Endothelial cell of umbilical vein (primary cell): ENCODE results near the gene CYBA. TPM values are rescaled to one million over a fixed set of nuclear protein-coding genes. Genes with fewer than 3 reads are reported as not detected.

Experiments used
- BruUV-seq: library from RNA; stranded (reverse); fragments of 400-500 nt; replicated peaks from 2 replicates; lab custom pipeline; 2021; lab: Mats Ljungman, UMichigan
- CTCF ChIA-PET: fragments of 300-600, 350-600 bp; sonication (Branson Sonifier 250); formaldehyde crosslinking; loops from one replicate; lab custom pipeline; 2021; ENCODE audit warnings: antibody characterized with exemption, inconsistent platforms; lab: Charles Lee
- POLR2A ChIA-PET: fragments of 300-600, 350-600 bp; sonication (Branson Sonifier 250); formaldehyde crosslinking; loops from one replicate; lab custom pipeline; 2021; ENCODE audit warnings: antibody characterized with exemption, inconsistent platforms; lab: Charles Lee
- DNase-seq: peaks from one replicate; pipeline ENCODE4 v3.0.0-alpha.2; 2011; ENCODE audit warnings: low read depth, low spot score
- FAIRE-seq: peaks from 2 replicates; lab custom pipeline; 2011; peaks lifted over from hg19 to GRCh38; lab: Jason Lieb, UNC
- H2AFZ ChIP-seq: 2 replicates; pipeline ENCODE4 v1.6.0; 2012; ENCODE audit warnings: low read depth, low read length, control low read depth, inconsistent platforms
- H3K27ac ChIP-seq: 2 replicates; pipeline ENCODE4 v1.5.1; 2011; ENCODE audit warnings: low read depth, mild to moderate bottlenecking, control low read depth, low read length, moderate library complexity; ENCODE audit not compliant: insufficient read depth
- H3K27me3 ChIP-seq, 2 experiments: 2 replicates each; pipeline versions ENCODE4 v1.6.0 to v1.6.1; 2011; ENCODE audit warnings: low read length in 2 of 2, mixed read lengths in 1 of 2; ENCODE audit not compliant: control insufficient read depth in 2 of 2, insufficient read depth in 2 of 2
- H3K36me3 ChIP-seq, 2 experiments: 2 replicates in 1 of 2; 3 replicates in 1 of 2; pipeline ENCODE4 v1.5.1; 2011; ENCODE audit warnings: low read length in 2 of 2, mild to moderate bottlenecking in 1 of 2, moderate library complexity in 1 of 2; ENCODE audit not compliant: control insufficient read depth in 2 of 2, insufficient read depth in 2 of 2; ENCODE audit errors: extremely low read depth in 1 of 2
- H3K4me1 ChIP-seq: 3 replicates; pipeline ENCODE4 v1.5.1; 2011; ENCODE audit warnings: mild to moderate bottlenecking, low read length; ENCODE audit not compliant: control insufficient read depth, insufficient read depth; ENCODE audit errors: extremely low read depth
- H3K4me2 ChIP-seq: 2 replicates; pipeline ENCODE4 v1.6.1; 2011; ENCODE audit warnings: low read length, control low read depth, mixed read lengths; ENCODE audit not compliant: insufficient read depth
- H3K4me3 ChIP-seq, 3 experiments: fragments of 200-600 bp in 1 of 3; sonication (generic), shearing (Covaris generic) in 1 of 3; replicated peaks in 1 of 3; 2 replicates each; pipeline ENCODE4 v1.5.1; 2011 to 2016; ENCODE audit warnings: control low read depth in 3 of 3, low read length in 3 of 3, mild to moderate bottlenecking in 2 of 3, inconsistent platforms in 1 of 3, low read depth in 1 of 3, moderate library complexity in 1 of 3; ENCODE audit not compliant: insufficient read depth in 1 of 3
- H3K79me2 ChIP-seq: 2 replicates; pipeline ENCODE4 v1.6.0; 2012; ENCODE audit warnings: low read length, inconsistent platforms; ENCODE audit not compliant: control insufficient read depth, insufficient read depth
- H3K9ac ChIP-seq: replicated peaks from 2 replicates; pipeline ENCODE3; 2011; ENCODE audit warnings: low read length, control low read depth; ENCODE audit not compliant: insufficient read depth; ENCODE audit errors: extremely low read depth
- H3K9me1 ChIP-seq: replicated peaks from 3 replicates; pipeline ENCODE4 v1.6.0; 2011; ENCODE audit warnings: mild to moderate bottlenecking, low read length; ENCODE audit not compliant: control insufficient read depth, insufficient read depth; ENCODE audit errors: extremely low read depth
- H3K9me3 ChIP-seq: replicated peaks from 2 replicates; pipeline ENCODE4 v1.5.1; 2012; ENCODE audit warnings: low read length, inconsistent platforms; ENCODE audit not compliant: control insufficient read depth, insufficient read depth
- H4K20me1 ChIP-seq: replicated peaks from 2 replicates; pipeline ENCODE3; 2011; ENCODE audit warnings: mild to moderate bottlenecking, low read length; ENCODE audit not compliant: control insufficient read depth, insufficient read depth; ENCODE audit errors: extremely low read depth
- CTCF ChIP-seq, 2 donors: IDR thresholded peaks; 1 replicate in 1 of 2; 2 replicates in 1 of 2; pipeline ENCODE4 v1.5.1; 2011; ENCODE audit warnings: low read length in 2 of 2, mild to moderate bottlenecking in 2 of 2, moderate library complexity in 2 of 2, control low read depth in 1 of 2, inconsistent platforms in 1 of 2, low read depth in 1 of 2; ENCODE audit not compliant: insufficient read depth in 1 of 2; ENCODE audit errors: extremely low read depth in 1 of 2
- GATA2 ChIP-seq: IDR thresholded peaks from 2 replicates; pipeline ENCODE4 v1.7.0; 2011; ENCODE audit warnings: low read depth, mild to moderate bottlenecking, moderate library complexity, mixed read lengths, low read length; ENCODE audit not compliant: insufficient read length, insufficient read depth
- MAX ChIP-seq: IDR thresholded peaks from 2 replicates; pipeline ENCODE4 v1.6.1; 2011; ENCODE audit not compliant: insufficient read depth, insufficient read length
- MYC ChIP-seq: IDR thresholded peaks from one replicate; pipeline ENCODE4 v1.6.1; 2011; ENCODE audit warnings: mild to moderate bottlenecking, low read depth, low read length
- dilution Hi-C: fragments of 300-500 bp; cut with MboI; formaldehyde crosslinking; loops from one replicate; pipeline ENCODE4 v1.15.0; 2019; ENCODE audit warnings: low sequenced_read_pairs; ENCODE audit not compliant: extremely low pct_ligation_motif_present
- intact Hi-C: fragments of 100-400 bp; cut with micrococcal nuclease; formaldehyde crosslinking; loops from one replicate; pipeline ENCODE4 v1.10.0; 2022
- polyA plus RNA-seq, 4 experiments: library from polyadenylated mRNA; depleted of rRNA in 3 of 4; stranded (reverse) in 3 of 4; unstranded in 1 of 4; fragments of >200 nt; gene quantifications; 2 replicates each; pipeline versions ENCODE4 v1.2.1 to v1.2.3, GENCODE V29; 2011 to 2012; ENCODE audit warnings: missing spikeins in 1 of 4
- total RNA-seq: library from RNA; stranded (reverse); gene quantifications from 2 replicates; pipeline ENCODE4 v1.2.3, GENCODE V29; 2021

CYBA gene
- total and polyA plus RNA-seq, 2 donors (not counting 3 experiments of a cell fraction or from before 2014, with no cell fraction given), result 37.0 to 77.3 TPM

- Histone ChIP-seq H3K9ac (no peak overlapping the region), H3K4me1 (peaks cover 4% of the 10 kb centered on the region), H3K4me2 (no peak overlapping the region), H3K9me1 (no peaks in the 10 kb centered on the region), H3K27ac (no peak overlapping the region), H4K20me1 (no peaks in the 10 kb centered on the region), H3K4me3 (no peak overlapping the region), H3K27me3 (no peaks in the 10 kb centered on the region), H3K36me3 (no peaks in the 10 kb centered on the region), H3K79me2 (no peaks in the 10 kb centered on the region), H3K9me3 (no peaks in the 10 kb centered on the region), H2AFZ (no peak overlapping the region)
- ChIA-PET CTCF (no interaction called here), POLR2A (no interaction called here)
- FAIRE-seq, result no peak
- no TSS peak for BruUV-seq
- TF ChIP-seq CTCF (IDR thresholded peaks at IDR 0.05; ENCODE audit: extremely low read depth in 1 of 2, insufficient read depth in 1 of 2, low read depth in 1 of 2, low read length in 2 of 2) (no peak), MAX (no peak), MYC (no peak)
- intact Hi-C loops (no loop called here), dilution Hi-C loops (no loop called here)
- no peak for DNase-seq
Measured at GRCh38 chr16:88645941-88646340, 4.9 kb downstream of the CYBA start.

- peaks cover 4% of the 10 kb centered on the region for H3K4me1 ChIP-seq
- peaks cover 0 to under 1% of the 10 kb centered on the region in 2 experiments for H3K27me3 ChIP-seq
- DNase-seq (no peak), FAIRE-seq (no peak)
- ChIA-PET CTCF (no interaction called here), POLR2A (no interaction called here)
- no TSS peak for BruUV-seq
- H3K9me3 ChIP-seq, result no peaks in the 10 kb centered on the region
- no peaks in the 10 kb centered on the region for H4K20me1 ChIP-seq
- no peaks in the 10 kb centered on the region for H3K36me3 ChIP-seq
- no peak overlapping the region for H3K4me3 ChIP-seq
- H3K9me1 ChIP-seq, result no peaks in the 10 kb centered on the region
- dilution Hi-C loops (no loop called here), intact Hi-C loops (no loop called here)
- TF ChIP-seq GATA2, result no peak
- H3K27ac ChIP-seq, result no peak overlapping the region
- no peak overlapping the region for H3K4me2 ChIP-seq
- no peak overlapping the region for H2AFZ ChIP-seq
- H3K9ac ChIP-seq, result no peak overlapping the region
- H3K79me2 ChIP-seq, result no peaks in the 10 kb centered on the region
Measured at GRCh38 chr16:88645455-88645854, 5.4 kb downstream of the CYBA start.
